ENCODE results near the gene PPP2R5C. TPM values are rescaled to one million over a fixed set of nuclear protein-coding genes. Genes with fewer than 3 reads are reported as not detected.

The PPP2R5C gene
- polyA plus RNA-seq, 1 donor from 2014 or later = 106 TPM

- peak overlapping the region; percentile 16 to 45 (median 19) for H3K27ac Mint-ChIP-seq
- no peaks in the 10 kb centered on the region for H3K27me3 Mint-ChIP-seq
- peaks cover 0 to 4% (median 0%) of the 10 kb centered on the region in 3 donors for H3K4me1 Mint-ChIP-seq
- no peak overlapping the region for H3K4me3 Mint-ChIP-seq
- H3K9me3 Mint-ChIP-seq = no peaks in the 10 kb centered on the region
- H3K36me3 Mint-ChIP-seq = peaks cover 1% of the 10 kb centered on the region
Observed at GRCh38 chr14:101920271-101920670, 158.8 kb downstream of the PPP2R5C start.

GRCh38 chr14:101922866-101923265 lies 161.4 kb downstream of the PPP2R5C start:
- Mint-ChIP-seq H3K27me3 (no peaks in the 10 kb centered on the region), H3K9me3 (no peaks in the 10 kb centered on the region), H3K4me3 (no peak overlapping the region), H3K36me3 (no peaks in the 10 kb centered on the region), H3K4me1 (no peaks in the 10 kb centered on the region), H3K27ac (no peak overlapping the region)

- peaks cover 2% of the 10 kb centered on the region for H3K36me3 Mint-ChIP-seq
- no peaks in the 10 kb centered on the region for H3K9me3 Mint-ChIP-seq
- H3K4me3 Mint-ChIP-seq = no peak overlapping the region
- no peaks in the 10 kb centered on the region for H3K4me1 Mint-ChIP-seq
- no peaks in the 10 kb centered on the region for H3K27me3 Mint-ChIP-seq
- no peak overlapping the region for H3K27ac Mint-ChIP-seq
Observed at GRCh38 chr14:101925152-101925551, 163.6 kb downstream of the PPP2R5C start.

DNA sequence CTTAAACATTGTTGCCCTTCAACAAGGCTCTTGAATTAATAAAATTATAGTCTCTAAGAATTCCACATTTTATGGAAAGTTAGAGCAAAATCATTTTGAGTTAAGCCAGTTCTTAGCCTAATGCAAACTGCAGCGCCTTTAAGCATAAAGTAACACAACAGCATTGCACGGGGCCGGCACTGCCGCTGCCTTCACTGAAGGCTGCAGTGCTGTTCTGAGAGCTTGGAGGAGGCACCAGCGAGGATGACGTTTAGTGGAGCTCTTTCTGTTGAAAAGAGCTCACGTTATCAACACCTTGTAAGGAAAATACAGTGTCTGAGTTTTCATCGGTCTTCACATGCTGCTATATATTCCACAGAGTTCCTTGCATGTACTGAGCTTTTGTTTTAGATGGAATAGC lies 164.6 kb downstream of the PPP2R5C start:
- H3K27ac Mint-ChIP-seq = no peak overlapping the region
- H3K4me3 Mint-ChIP-seq = no peak overlapping the region
- no peaks in the 10 kb centered on the region for H3K9me3 Mint-ChIP-seq
- no peaks in the 10 kb centered on the region for H3K4me1 Mint-ChIP-seq
- H3K36me3 Mint-ChIP-seq = peaks cover 2% of the 10 kb centered on the region
- H3K27me3 Mint-ChIP-seq = no peaks in the 10 kb centered on the region

DNA sequence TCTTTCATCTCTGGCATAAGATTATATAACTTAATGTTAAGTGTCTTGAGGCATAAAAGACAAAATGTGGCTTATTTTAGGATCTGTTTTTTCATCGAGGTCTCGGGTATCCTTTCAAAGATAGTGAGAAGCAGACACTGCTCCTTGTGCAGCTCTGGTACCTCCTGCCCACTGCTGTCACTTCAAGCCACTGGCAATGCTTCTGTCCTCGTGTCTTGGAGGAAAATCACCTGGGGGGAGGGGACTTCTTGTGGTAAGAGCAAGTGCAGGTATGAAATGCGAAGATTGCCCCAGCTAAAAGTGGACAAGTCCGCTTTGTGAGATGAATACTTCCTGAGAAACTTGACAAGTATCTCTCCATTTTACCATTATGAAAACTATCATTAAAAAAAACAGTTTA lies 165.1 kb downstream of the PPP2R5C start:
- no peak overlapping the region for H3K4me3 Mint-ChIP-seq
- H3K36me3 Mint-ChIP-seq = peaks cover 2% of the 10 kb centered on the region
- no peaks in the 10 kb centered on the region for H3K9me3 Mint-ChIP-seq
- no peak overlapping the region for H3K27ac Mint-ChIP-seq
- no peaks in the 10 kb centered on the region for H3K27me3 Mint-ChIP-seq
- no peaks in the 10 kb centered on the region for H3K4me1 Mint-ChIP-seq

- H3K27me3 Mint-ChIP-seq = no peaks in the 10 kb centered on the region
- no peaks in the 10 kb centered on the region for H3K9me3 Mint-ChIP-seq
- H3K4me1 Mint-ChIP-seq = no peaks in the 10 kb centered on the region
- no peak overlapping the region for H3K27ac Mint-ChIP-seq
- H3K36me3 Mint-ChIP-seq = peaks cover 2% of the 10 kb centered on the region
- no peak overlapping the region for H3K4me3 Mint-ChIP-seq
Observed at GRCh38 chr14:101927859-101928258, 166.3 kb downstream of the PPP2R5C start.

DNA sequence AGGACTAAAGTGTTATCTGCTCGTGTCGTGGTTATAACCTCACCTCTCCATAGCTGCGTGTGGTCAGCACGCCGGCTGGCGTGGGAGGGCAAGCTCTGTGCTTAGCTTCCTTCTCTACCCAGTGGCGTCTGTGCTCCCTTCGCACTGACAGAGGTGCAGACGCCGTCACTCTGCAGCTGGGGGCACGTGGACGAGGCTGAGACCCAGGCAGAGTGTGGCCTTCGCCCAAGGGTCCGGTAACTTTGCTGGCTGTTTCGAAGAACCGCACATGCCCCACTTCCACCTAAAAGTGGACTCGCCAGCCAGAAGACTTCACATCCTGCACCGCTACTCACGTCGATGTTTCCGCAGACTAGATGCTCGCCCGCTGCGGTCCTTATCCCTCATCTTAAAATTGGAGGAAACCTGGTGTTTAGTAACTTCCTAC lies 166.9 kb downstream of the PPP2R5C start:
- H3K36me3 Mint-ChIP-seq = peaks cover 2% of the 10 kb centered on the region
- H3K27me3 Mint-ChIP-seq = no peaks in the 10 kb centered on the region
- no peaks in the 10 kb centered on the region for H3K9me3 Mint-ChIP-seq
- H3K4me1 Mint-ChIP-seq = no peaks in the 10 kb centered on the region
- no peak overlapping the region for H3K4me3 Mint-ChIP-seq
- H3K27ac Mint-ChIP-seq = peak overlapping the region in 1 of 3 donors; percentile 25

DNA sequence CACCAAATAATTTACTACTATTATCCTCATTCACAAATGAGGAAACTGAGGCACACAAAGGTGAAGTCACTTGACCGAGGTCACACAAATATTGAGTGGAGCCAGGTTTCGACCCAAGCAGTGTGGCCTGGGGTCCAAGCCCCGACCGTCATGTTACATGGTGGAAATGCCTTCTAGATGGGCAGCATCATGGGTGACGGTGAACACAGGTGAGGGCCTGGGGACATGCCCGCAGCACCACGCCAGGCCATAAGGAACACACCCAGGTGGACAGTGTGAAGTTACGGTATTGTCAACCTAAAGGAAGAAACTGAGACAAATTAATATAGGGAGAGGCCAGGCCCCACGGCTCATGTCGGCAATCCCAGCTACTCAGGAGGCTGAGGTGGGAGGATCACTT lies 167.6 kb downstream of the PPP2R5C start:
- no peak overlapping the region for H3K4me3 Mint-ChIP-seq
- no peaks in the 10 kb centered on the region for H3K9me3 Mint-ChIP-seq

GRCh38 chr14:101929946-101930345 lies 168.4 kb downstream of the PPP2R5C start:
- Mint-ChIP-seq H3K9me3 (no peaks in the 10 kb centered on the region), H3K27me3 (no peaks in the 10 kb centered on the region), H3K27ac (no peak overlapping the region), H3K4me3 (no peak overlapping the region), H3K36me3 (peaks cover 2% of the 10 kb centered on the region), H3K4me1 (no peaks in the 10 kb centered on the region)

More for the DNA sequence above, 167.6 kb downstream of the PPP2R5C start:
- H3K36me3 Mint-ChIP-seq = peaks cover 2% of the 10 kb centered on the region
- no peaks in the 10 kb centered on the region for H3K4me1 Mint-ChIP-seq
- no peaks in the 10 kb centered on the region for H3K27me3 Mint-ChIP-seq
- H3K27ac Mint-ChIP-seq = peak overlapping the region in 1 of 3 donors; percentile 25

GRCh38 chr14:101932673-101933072 lies 171.2 kb downstream of the PPP2R5C start:
- peaks cover 2% of the 10 kb centered on the region for H3K36me3 Mint-ChIP-seq
- H3K27me3 Mint-ChIP-seq = peaks cover 2% of the 10 kb centered on the region
- peak overlapping the region in 1 of 3 donors; percentile 78 for H3K27ac Mint-ChIP-seq
- H3K4me1 Mint-ChIP-seq = no peaks in the 10 kb centered on the region
- no peaks in the 10 kb centered on the region for H3K9me3 Mint-ChIP-seq
- H3K4me3 Mint-ChIP-seq = no peak overlapping the region

- Mint-ChIP-seq H3K9me3 (no peaks in the 10 kb centered on the region), H3K36me3 (peaks cover 2% of the 10 kb centered on the region), H3K27me3 (peaks cover 2% of the 10 kb centered on the region), H3K4me1 (no peaks in the 10 kb centered on the region), H3K27ac (peak overlapping the region in 1 of 3 donors; percentile 78), H3K4me3 (no peak overlapping the region)
Observed at GRCh38 chr14:101933209-101933608, 171.7 kb downstream of the PPP2R5C start.

DNA sequence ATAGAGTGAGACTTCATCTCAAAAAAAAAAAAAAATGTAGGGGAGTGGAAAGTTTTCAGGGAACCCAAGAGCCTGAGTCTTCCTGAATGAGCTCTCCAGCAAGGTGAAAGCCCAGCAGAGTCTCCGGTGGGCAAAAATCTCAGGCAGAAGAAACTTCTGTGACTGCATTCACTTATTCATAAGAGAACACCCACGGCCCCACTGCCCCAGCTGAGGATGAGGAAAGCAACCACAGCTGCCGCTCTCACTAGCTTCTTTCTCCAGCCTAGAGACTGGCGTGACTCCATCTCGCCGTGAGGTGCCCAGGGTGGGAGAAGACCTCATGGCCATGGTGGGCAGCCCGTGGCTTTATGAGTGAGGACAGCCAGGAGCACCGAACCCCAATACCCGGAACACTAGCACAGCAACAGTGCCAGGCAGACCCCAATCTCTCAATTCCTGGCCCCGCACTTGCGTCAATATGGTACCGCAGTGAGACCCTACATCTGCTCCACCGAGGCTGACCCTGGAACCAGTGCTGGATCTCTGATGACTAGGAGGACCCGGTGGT lies 173.2 kb downstream of the PPP2R5C start:
- Mint-ChIP-seq H3K27ac (no peak overlapping the region), H3K27me3 (peaks cover 8% of the 10 kb centered on the region), H3K4me3 (no peak overlapping the region), H3K9me3 (no peaks in the 10 kb centered on the region), H3K4me1 (peaks cover 0 to 4% (median 0%) of the 10 kb centered on the region in 3 donors), H3K36me3 (no peaks in the 10 kb centered on the region)

GRCh38 chr14:101937926-101938767 lies 176.6 kb downstream of the PPP2R5C start:
- H3K27ac Mint-ChIP-seq = peak overlapping the region in 1 of 3 donors; percentile 68
- no peak overlapping the region for H3K4me3 Mint-ChIP-seq

DNA sequence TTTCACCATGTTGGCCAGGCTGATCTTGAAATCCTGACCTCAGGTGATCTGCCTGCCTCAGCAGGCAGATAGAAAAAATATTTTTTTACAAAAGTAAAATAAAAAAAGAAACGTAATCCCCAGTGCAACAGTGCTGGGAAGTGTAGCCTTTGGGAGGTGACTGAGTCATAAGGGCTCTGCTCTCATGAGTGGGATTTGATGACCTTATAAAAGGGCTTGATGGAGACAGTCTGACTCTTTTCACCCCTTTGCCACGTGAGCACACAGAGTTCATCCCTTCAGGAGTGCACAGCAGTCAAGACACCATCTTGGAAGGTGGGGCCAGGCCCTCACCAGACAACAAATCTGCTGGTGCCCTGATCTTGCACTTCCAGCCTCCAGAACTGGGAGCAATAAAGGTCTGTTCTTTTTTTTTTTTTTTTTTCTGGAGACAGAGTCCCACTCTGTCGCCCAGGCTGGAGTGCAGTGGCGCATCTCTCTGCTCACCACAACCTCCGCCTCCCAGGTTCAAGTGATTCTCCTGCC lies 178.2 kb downstream of the PPP2R5C start:
- Mint-ChIP-seq H3K27ac (no peak overlapping the region), H3K4me3 (no peak overlapping the region), H3K9me3 (no peaks in the 10 kb centered on the region), H3K4me1 (peaks cover 0 to 4% (median 0%) of the 10 kb centered on the region in 3 donors), H3K27me3 (peaks cover 14% of the 10 kb centered on the region), H3K36me3 (peaks cover 4% of the 10 kb centered on the region)

More at GRCh38 chr14:101937926-101938767, 176.6 kb downstream of the PPP2R5C start:
- peaks cover 4% of the 10 kb centered on the region for H3K36me3 Mint-ChIP-seq
- peaks cover 0 to 4% (median 0%) of the 10 kb centered on the region in 3 donors for H3K4me1 Mint-ChIP-seq
- H3K9me3 Mint-ChIP-seq = no peaks in the 10 kb centered on the region
- H3K27me3 Mint-ChIP-seq = peaks cover 11% of the 10 kb centered on the region

DNA sequence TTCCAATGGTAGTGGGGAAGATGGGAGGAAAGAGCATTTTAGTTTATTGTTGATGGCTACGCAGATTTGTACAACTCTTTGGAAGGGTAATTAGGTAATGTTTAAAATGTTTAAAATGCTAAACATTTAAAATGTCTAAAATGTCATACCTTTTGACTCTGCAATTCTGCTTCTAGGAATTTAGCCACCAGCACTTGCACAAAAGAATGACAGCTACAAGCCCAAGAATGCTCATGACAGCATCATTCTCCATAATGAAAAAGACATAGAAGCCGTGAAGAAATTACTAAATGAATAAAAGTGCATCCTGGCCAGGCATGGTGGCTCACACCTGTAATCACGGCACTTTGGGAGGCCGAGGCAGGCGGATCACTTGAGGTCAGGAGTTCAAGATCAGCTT lies 182.9 kb downstream of the PPP2R5C start:
- H3K27ac Mint-ChIP-seq = peak overlapping the region in 1 of 3 donors; percentile 31
- no peak overlapping the region for H3K4me3 Mint-ChIP-seq
- peaks cover 4% of the 10 kb centered on the region for H3K36me3 Mint-ChIP-seq
- H3K27me3 Mint-ChIP-seq = peaks cover 17% of the 10 kb centered on the region
- peaks cover 6 to 19% (median 12%) of the 10 kb centered on the region in 3 donors for H3K4me1 Mint-ChIP-seq
- no peaks in the 10 kb centered on the region for H3K9me3 Mint-ChIP-seq

Measured in IgD-negative memory B cell (primary cell).